Mesothelial cell of epicardium (in vitro differentiated cells): ENCODE measurements around the gene PRIMA1. TPM values are rescaled to one million over a fixed set of nuclear protein-coding genes. Genes with fewer than 3 reads are reported as not detected.

Experiments used
- DNase-seq, 2 experiments: peaks; one replicate each; pipeline ENCODE4 v3.0.0; 2021; ENCODE audit warnings: low spot score in 2 of 2; ENCODE audit not compliant: unreplicated experiment in 2 of 2
- H3K27ac Mint-ChIP-seq: 2 replicates; pipeline ENCODE4 v1.8.0; 2021; ENCODE audit warnings: mixed read lengths
- H3K27me3 Mint-ChIP-seq: 2 replicates; pipeline ENCODE4 v1.8.0; 2021; ENCODE audit warnings: low read depth, mixed read lengths
- H3K36me3 Mint-ChIP-seq: 2 replicates; pipeline ENCODE4 v1.8.0; 2021; ENCODE audit warnings: mixed read lengths
- H3K4me1 Mint-ChIP-seq: 2 replicates; pipeline ENCODE4 v1.8.0; 2021; ENCODE audit warnings: mixed read lengths
- H3K4me3 Mint-ChIP-seq: 2 replicates; pipeline ENCODE4 v1.8.0; 2021; ENCODE audit warnings: mild to moderate bottlenecking, moderate library complexity, mixed read lengths
- H3K9me3 Mint-ChIP-seq: 2 replicates; pipeline ENCODE4 v1.8.0; 2021; ENCODE audit warnings: mixed read lengths
- CTCF ChIP-seq: fragments of 200-600 bp; sonication (generic); IDR thresholded peaks from one replicate; pipeline ENCODE4 v1.5.0; 2021; ENCODE audit warnings: antibody characterized with exemption; ENCODE audit not compliant: unreplicated experiment
- total RNA-seq: library from RNA; stranded (reverse); gene quantifications from 3 replicates; pipeline ENCODE4 v1.2.1, GENCODE V29; 2021

PRIMA1 gene
- total RNA-seq, 1 donor from 2014 or later: 2.3 TPM

DNA sequence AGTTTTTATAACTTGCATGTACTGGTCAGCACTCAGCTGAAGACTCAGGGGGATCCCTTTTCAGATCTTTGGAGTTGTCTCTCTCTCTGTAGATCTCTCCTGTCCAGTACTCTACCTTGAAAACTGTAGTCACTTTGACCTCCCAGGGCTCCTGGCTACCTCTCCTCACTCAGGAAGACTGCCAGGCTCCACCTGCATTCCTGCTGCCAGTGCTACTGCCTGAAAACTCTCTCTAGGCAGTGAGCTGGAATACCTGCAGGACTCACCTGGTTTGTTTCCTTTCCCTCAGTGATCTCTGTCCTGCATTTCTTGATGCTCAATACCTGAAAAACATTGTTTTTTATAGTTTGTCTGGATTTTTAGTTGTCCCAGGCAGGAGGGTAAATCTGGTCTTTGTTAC is 87.4 kb downstream of the PRIMA1 start:
- Mint-ChIP-seq H3K4me3 (no peak overlapping the region), H3K27me3 (peaks cover 4% of the 10 kb centered on the region), H3K36me3 (no peaks in the 10 kb centered on the region), H3K27ac (no peak overlapping the region), H3K4me1 (no peaks in the 10 kb centered on the region), H3K9me3 (peaks cover 24% of the 10 kb centered on the region)
- DNase-seq: no peak
- no peak for TF ChIP-seq CTCF

DNA sequence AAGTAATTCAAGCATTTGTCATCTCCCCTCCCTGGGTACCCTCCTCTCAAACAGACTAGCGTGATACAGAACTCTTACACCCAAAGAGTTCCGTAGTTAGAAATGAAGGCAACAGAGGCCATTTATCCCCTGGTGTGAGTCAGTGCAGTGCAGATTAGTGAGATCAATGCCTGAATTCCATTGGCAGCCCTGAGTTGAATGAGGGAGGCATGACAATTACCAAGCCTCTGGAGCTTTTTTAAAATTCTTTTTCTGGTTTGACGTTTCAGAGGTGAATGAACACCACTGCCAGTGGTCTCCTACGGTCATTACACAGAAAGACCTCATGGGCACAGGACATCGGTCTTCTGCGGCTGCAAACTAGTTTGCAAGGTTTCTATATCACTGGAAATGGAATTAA is 94.4 kb downstream of the PRIMA1 start:
- Mint-ChIP-seq H3K4me1 (peaks cover 6% of the 10 kb centered on the region), H3K27ac (no peak overlapping the region), H3K9me3 (peaks cover 14% of the 10 kb centered on the region), H3K27me3 (peaks cover 22% of the 10 kb centered on the region), H3K36me3 (no peaks in the 10 kb centered on the region), H3K4me3 (no peak overlapping the region)
- no peak for TF ChIP-seq CTCF
- no peak for DNase-seq

DNA sequence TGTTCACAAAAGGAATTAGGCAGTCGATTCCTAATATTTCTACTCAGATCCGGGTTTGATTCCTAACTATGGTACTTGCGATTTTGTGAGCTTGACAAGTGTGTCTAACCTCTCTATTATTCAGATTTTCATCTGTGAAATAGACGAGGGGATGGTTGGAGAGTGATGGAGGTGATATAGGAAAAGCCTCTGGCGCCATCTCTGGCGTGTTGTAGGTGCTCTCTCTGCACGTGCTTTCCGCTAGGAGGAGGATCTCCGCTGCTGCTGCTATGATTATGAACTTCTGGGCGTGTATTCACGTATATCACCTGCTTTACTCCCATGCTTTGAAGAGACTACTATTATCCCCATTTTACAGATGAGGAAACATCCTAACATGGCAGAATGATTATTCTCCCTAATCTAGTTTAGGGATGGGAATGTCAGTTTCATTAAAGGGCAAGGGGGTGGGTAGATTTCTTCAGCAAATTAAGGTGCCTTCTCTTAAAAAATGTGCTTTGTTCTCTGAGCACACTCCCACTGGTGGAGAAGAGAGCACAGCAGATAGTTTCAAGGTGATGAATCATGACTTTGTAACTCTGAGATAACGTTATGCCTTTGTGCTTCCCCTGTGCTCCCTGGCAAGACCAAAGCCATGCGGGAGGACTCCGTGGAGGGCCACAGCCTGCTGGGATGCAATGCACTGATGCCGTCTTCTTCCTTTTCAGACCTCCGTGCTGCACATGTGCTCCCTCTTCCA is 97.1 kb downstream of the PRIMA1 start:
- no peaks in the 10 kb centered on the region for H3K36me3 Mint-ChIP-seq
- peaks cover 4% of the 10 kb centered on the region for H3K9me3 Mint-ChIP-seq
- TF ChIP-seq CTCF: no peak
- peaks cover 15% of the 10 kb centered on the region for H3K4me1 Mint-ChIP-seq
- H3K27ac Mint-ChIP-seq: no peak overlapping the region
- no peak overlapping the region for H3K4me3 Mint-ChIP-seq
- no peak for DNase-seq
- H3K27me3 Mint-ChIP-seq: peaks cover 46% of the 10 kb centered on the region

DNA sequence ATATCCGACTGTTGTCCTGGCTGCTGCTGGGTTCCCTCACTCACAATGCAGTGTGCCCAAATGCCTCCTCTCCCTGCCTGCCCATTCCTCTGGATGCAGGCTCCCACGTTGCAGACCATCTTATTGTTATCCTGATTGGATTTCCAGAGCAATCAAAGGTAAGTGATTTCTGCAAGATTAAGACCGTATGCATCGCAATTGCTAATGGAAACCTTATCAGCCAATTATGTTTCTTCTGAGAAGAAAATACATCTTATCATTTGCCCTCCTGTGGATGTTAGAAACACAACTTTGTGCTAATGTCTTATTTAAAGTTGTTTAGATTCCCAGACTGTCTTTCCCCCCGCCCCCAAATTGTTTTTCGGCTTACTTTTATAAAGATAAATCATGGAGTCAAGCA is 98.1 kb downstream of the PRIMA1 start:
- Mint-ChIP-seq H3K36me3 (no peaks in the 10 kb centered on the region), H3K27ac (no peak overlapping the region), H3K4me3 (no peak overlapping the region), H3K27me3 (peaks cover 48% of the 10 kb centered on the region), H3K9me3 (no peaks in the 10 kb centered on the region), H3K4me1 (peaks cover 15% of the 10 kb centered on the region)
- TF ChIP-seq CTCF: no peak
- no peak for DNase-seq

GRCh38 chr14:93688820-93689219 is 99.5 kb downstream of the PRIMA1 start:
- H3K4me3 Mint-ChIP-seq: no peak overlapping the region
- no peak overlapping the region for H3K27ac Mint-ChIP-seq
- TF ChIP-seq CTCF: no peak
- peaks cover 15% of the 10 kb centered on the region for H3K4me1 Mint-ChIP-seq
- H3K36me3 Mint-ChIP-seq: no peaks in the 10 kb centered on the region
- H3K9me3 Mint-ChIP-seq: no peaks in the 10 kb centered on the region
- no peak for DNase-seq
- peaks cover 48% of the 10 kb centered on the region for H3K27me3 Mint-ChIP-seq

DNA sequence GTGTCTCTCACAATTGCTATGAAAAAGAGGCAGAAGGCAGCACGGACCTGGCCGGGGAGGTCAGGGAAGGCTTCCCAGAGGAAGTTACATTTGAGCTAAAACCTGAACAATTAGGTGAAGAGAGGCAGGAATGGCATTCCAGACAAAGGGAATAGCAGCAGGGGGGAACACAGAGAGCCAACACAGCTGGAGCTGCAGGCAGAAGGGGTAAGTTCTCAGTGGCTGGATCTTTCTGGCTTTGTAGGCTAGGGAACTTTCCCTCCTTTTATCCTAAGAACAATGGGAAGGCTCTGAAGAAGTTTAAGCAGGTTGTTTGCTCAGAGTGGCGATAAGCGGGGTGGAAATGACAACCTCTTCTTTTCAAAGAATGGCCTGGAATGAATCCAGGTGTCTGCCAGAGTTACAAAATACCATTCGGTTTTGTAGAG is 100.0 kb downstream of the PRIMA1 start:
- DNase-seq: no peak
- Mint-ChIP-seq H3K36me3 (no peaks in the 10 kb centered on the region), H3K27me3 (peaks cover 48% of the 10 kb centered on the region), H3K4me1 (peaks cover 15% of the 10 kb centered on the region), H3K9me3 (no peaks in the 10 kb centered on the region), H3K4me3 (no peak overlapping the region), H3K27ac (no peak overlapping the region)
- TF ChIP-seq CTCF: no peak
